Pancreas (tissue), 10 donors: ENCODE results near the gene STRIP1. TPM values are rescaled to one million over a fixed set of nuclear protein-coding genes. Genes with fewer than 3 reads are reported as not detected.

Experiments
- ATAC-seq, 4 donors: fragments of 200-7000 bp; cut with Tn5 transposase; one replicate each; pipeline versions ENCODE4 v1.8.0 to v1.9.1; 2020; ENCODE audit warnings: mild to moderate bottlenecking in 4 of 4, moderate library complexity in 4 of 4
- DNase-seq, 6 donors: peaks; one replicate each; pipeline ENCODE4 v3.0.0-alpha.2; 2020
- FAIRE-seq: peaks from 2 replicates; lab custom pipeline; 2012; peaks lifted over from hg19 to GRCh38; lab: Jason Lieb, UNC
- H3K27ac ChIP-seq, 4 donors: fragments of 200-600 bp; sonication (generic); 1 replicate in 3 of 4; 2 replicates in 1 of 4; pipeline versions ENCODE4 v1.5.0 to v1.8.0; 2020
- H3K27me3 ChIP-seq, 4 donors: fragments of 200-600 bp; one replicate each; pipeline ENCODE4 v1.8.0; 2021
- H3K36me3 ChIP-seq, 3 donors: fragments of 200-600 bp; sonication (generic) in 1 of 3; one replicate each; pipeline versions ENCODE4 v1.5.0 to v1.8.0; 2020 to 2021
- H3K4me1 ChIP-seq, 3 donors: fragments of 200-600 bp; one replicate each; pipeline ENCODE4 v1.8.0; 2021
- H3K4me3 ChIP-seq, 4 donors: fragments of 200-600 bp; sonication (generic) in 2 of 4; one replicate each; pipeline versions ENCODE4 v1.5.0 to v1.8.0; 2020 to 2021
- H3K9me3 ChIP-seq, 4 donors: fragments of 200-600 bp; one replicate each; pipeline ENCODE4 v1.8.0; 2021
- WGBS, 2 donors: extraction: QIAGEN DNeasy Blood & Tissue Kit; methylation state at CpG; one replicate each; pipeline ENCODE4 v1.1.7; 2013; 5-methylcytosine and 5-hydroxymethylcytosine counted together
- intact Hi-C, 3 donors: fragments of 100-400 bp; cut with DNase I; formaldehyde crosslinking; loops; one replicate each; pipeline versions ENCODE4 v1.11.1 to v1.14.2; 2022
- polyA plus RNA-seq, 2 donors: library from polyadenylated mRNA; stranded (reverse); fragments of 200-250 nt; gene quantifications; one replicate each; pipeline ENCODE4 v1.2.3, GENCODE V29; 2013
- total RNA-seq, 6 donors: library from RNA; stranded (reverse); fragmentation: NEBNext Ultra II Directional in 4 of 6; extraction: Animal tissue kit (Norgen Biotek cat#: 25700) in 4 of 6; gene quantifications; one replicate each; pipeline versions ENCODE4 v1.2.1 to v1.2.4, GENCODE V29; 2021 to 2023
- TF ChIP-seq, protein P1 (sequence below), 4 donors: fragments of 200-600 bp; sonication (generic) in 3 of 4; IDR thresholded peaks; one replicate each; pipeline versions ENCODE4 v1.5.0 to v1.8.0; 2021; ENCODE audit warnings: antibody characterized with exemption in 4 of 4
- donor health status: healthy with polysubstance abuse.
- donor health status: DM: no; HTN: no; CAD: no; lungs with moderate emphysema.
- donor health status: DM: no; HTN: no; CAD: no.
- donor health status: control.
- donor health status: control.
- donor health status: Bipolar disorder and iron deficiency.
- donor health status: DM: yes; HTN: yes; CAD: no.
- donor health status: DM: no; HTN: no; CAD: no.
- donor health status: DM: no; HTN: no; CAD: no.
- donor health status: DM: yes; HTN: yes; CAD: no.

STRIP1 gene
- total and polyA plus RNA-seq, 8 donors = 10.7 to 24.9 (median 14.5) TPM

DNA sequence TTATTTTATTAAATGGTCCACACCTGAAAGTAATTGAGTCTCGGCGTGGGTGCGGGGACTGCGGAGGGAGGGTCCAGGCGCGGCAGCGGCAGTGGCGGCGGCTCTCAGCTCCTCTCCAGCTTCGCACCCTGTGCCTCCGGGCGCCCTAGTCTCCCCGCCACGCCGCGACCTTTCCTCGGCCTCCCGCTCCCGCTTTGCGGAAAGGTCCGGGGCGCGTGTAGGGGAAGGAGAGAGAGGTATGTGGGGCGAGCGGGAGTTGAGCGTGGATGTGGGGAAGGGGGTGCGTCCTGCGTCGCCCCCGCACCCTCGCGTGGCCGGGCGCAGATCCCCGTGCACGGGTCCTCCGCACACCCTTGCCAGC, 49.4 kb downstream of the STRIP1 start:
- 44 to 45% methylated on average over 29 to 37 of the region's 37 CpGs for WGBS, 2 donors
- ATAC-seq (peak in 3 of 4 donors; percentile 2 to 23 (median 18)), DNase-seq (no peak), FAIRE-seq (no peak)
- H3K36me3 ChIP-seq = no peaks in the 10 kb centered on the region
- no peaks in the 10 kb centered on the region for H3K27me3 ChIP-seq
- no peak overlapping the region for H3K27ac ChIP-seq
- peaks cover 0 to 5% (median 4%) of the 10 kb centered on the region in 3 donors for H3K4me1 ChIP-seq
- TF ChIP-seq, protein P1, sequence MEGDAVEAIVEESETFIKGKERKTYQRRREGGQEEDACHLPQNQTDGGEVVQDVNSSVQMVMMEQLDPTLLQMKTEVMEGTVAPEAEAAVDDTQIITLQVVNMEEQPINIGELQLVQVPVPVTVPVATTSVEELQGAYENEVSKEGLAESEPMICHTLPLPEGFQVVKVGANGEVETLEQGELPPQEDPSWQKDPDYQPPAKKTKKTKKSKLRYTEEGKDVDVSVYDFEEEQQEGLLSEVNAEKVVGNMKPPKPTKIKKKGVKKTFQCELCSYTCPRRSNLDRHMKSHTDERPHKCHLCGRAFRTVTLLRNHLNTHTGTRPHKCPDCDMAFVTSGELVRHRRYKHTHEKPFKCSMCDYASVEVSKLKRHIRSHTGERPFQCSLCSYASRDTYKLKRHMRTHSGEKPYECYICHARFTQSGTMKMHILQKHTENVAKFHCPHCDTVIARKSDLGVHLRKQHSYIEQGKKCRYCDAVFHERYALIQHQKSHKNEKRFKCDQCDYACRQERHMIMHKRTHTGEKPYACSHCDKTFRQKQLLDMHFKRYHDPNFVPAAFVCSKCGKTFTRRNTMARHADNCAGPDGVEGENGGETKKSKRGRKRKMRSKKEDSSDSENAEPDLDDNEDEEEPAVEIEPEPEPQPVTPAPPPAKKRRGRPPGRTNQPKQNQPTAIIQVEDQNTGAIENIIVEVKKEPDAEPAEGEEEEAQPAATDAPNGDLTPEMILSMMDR (IDR thresholded peaks at IDR 0.05) = no peak
- H3K9me3 ChIP-seq = no peaks in the 10 kb centered on the region
- intact Hi-C loops = no loop called here
- peak overlapping the region; percentile 48 to 64 (median 56) for H3K4me3 ChIP-seq

DNA sequence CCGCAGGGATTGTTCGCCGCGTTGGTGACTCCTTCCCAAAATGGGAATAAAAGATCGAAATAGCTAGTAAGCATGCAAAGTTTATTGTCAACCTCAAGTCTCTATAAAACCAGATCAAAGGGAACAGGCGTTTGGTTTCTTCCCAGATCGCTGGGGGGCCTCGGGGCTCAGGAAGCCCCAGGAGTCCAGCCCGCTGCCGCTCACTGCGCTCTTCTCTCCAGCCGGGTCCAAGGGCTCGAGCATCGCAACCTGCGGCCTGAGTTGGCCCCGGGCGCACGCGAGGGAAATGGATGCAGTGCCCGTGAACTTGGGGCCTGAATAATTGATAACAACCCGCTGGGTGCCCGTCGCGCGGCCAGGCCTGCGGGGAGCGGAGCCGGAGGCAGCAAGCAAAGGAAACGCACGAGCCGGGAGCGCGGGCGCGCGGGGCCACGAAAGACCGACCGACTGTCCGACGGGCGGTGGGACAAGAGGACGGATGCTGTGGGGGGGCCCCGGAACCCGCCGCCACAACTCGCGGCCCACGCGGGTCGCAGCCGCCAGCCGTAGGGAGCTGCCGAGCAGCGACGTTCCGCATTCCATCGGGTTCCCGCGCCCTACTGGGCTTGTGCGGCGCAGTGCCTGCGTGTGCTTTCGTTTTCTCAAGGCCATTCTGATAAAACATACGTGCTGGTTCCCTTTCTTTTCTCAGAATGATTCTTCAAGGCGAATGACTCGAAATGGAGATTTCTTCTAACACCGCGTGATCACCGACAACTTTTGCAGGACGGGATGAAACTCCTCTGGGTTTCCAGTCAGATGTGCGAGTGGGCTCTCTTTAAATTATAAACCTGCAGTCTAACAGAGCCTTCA, 50.0 kb downstream of the STRIP1 start:
- Histone ChIP-seq H3K9me3 (no peaks in the 10 kb centered on the region), H3K27me3 (no peaks in the 10 kb centered on the region), H3K27ac (peak overlapping the region in 3 of 4 donors; percentile 15 to 68 (median 38)), H3K4me3 (peak overlapping the region; percentile 48 to 64 (median 56)), H3K36me3 (no peaks in the 10 kb centered on the region), H3K4me1 (peaks cover 0 to 5% (median 4%) of the 10 kb centered on the region in 3 donors)
- WGBS, 2 donors = 7% methylated on average over 57 to 72 of the region's 72 CpGs
- TF ChIP-seq, protein P1 (IDR thresholded peaks at IDR 0.05) = no peak
- peak; percentile 60 to 84 (median 64) for DNase-seq
- no peak for FAIRE-seq
- intact Hi-C loops = no loop called here
- peak; percentile 85 to 93 (median 90) for ATAC-seq

- DNase-seq = no peak
- H3K36me3 ChIP-seq = no peaks in the 10 kb centered on the region
- no peak for ATAC-seq
- TF ChIP-seq, protein P1 (IDR thresholded peaks at IDR 0.05) = no peak
- intact Hi-C loops = no loop called here
- H3K4me3 ChIP-seq = no peak overlapping the region
- H3K27ac ChIP-seq = no peak overlapping the region
- 88 to 91% methylated on average over 5 of the region's 5 CpGs for WGBS, 2 donors
- H3K4me1 ChIP-seq = peaks cover 0 to 5% (median 4%) of the 10 kb centered on the region in 3 donors
- H3K27me3 ChIP-seq = no peaks in the 10 kb centered on the region
- no peaks in the 10 kb centered on the region for H3K9me3 ChIP-seq
- FAIRE-seq = no peak
These were observed 51.2 kb downstream of the STRIP1 start for GRCh38 chr1:110085671-110086070.

- ATAC-seq = peak in 1 of 4 donors; percentile 35
- Histone ChIP-seq H3K4me1 (peaks cover 0 to 5% (median 4%) of the 10 kb centered on the region in 3 donors), H3K27ac (no peak overlapping the region), H3K9me3 (no peaks in the 10 kb centered on the region), H3K4me3 (no peak overlapping the region), H3K36me3 (no peaks in the 10 kb centered on the region), H3K27me3 (no peaks in the 10 kb centered on the region)
- FAIRE-seq = no peak
- no peak for DNase-seq
- 50 to 53% methylated on average over 4 of the region's 4 CpGs for WGBS, 2 donors
- intact Hi-C loops = no loop called here
- TF ChIP-seq, protein P1 (IDR thresholded peaks at IDR 0.05) = no peak
These were observed 52.5 kb downstream of the STRIP1 start for GRCh38 chr1:110086961-110087360.
